ENCODE measurements around the gene SEL1L3.

SEL1L3 gene

GRCh38 chr4:25801594-25801993 is 61.2 kb downstream of the SEL1L3 start:
- Histone ChIP-seq H3K4me3 (ENCODE audit: low read depth, low read length) (no peak overlapping the region), H3K9ac (ENCODE audit: low read length) (no peak overlapping the region), H3K27me3 (ENCODE audit: control insufficient read depth, insufficient read depth, low read length) (no peaks in the 10 kb centered on the region), H3K4me1 (ENCODE audit: control insufficient read depth, insufficient read depth, low read length) (peaks cover 17% of the 10 kb centered on the region), H3K36me3 (ENCODE audit: control insufficient read depth, insufficient read depth, low read length) (peaks cover 8% of the 10 kb centered on the region), H3K27ac (ENCODE audit: low read depth, low read length) (no peak overlapping the region), H3K9me3 (ENCODE audit: control insufficient read depth, insufficient read depth, low read depth, low read length) (no peaks in the 10 kb centered on the region)

GRCh38 chr4:25800245-25800644 is 62.5 kb downstream of the SEL1L3 start:
- Histone ChIP-seq H3K9ac (ENCODE audit: low read length) (no peak overlapping the region), H3K4me1 (ENCODE audit: control insufficient read depth, insufficient read depth, low read length) (peaks cover 21% of the 10 kb centered on the region), H3K27ac (ENCODE audit: low read depth, low read length) (no peak overlapping the region), H3K9me3 (ENCODE audit: control insufficient read depth, insufficient read depth, low read depth, low read length) (no peaks in the 10 kb centered on the region), H3K27me3 (ENCODE audit: control insufficient read depth, insufficient read depth, low read length) (no peaks in the 10 kb centered on the region), H3K36me3 (ENCODE audit: control insufficient read depth, insufficient read depth, low read length) (peaks cover 8% of the 10 kb centered on the region), H3K4me3 (ENCODE audit: low read depth, low read length) (no peak overlapping the region)

- no peak overlapping the region for H3K4me3 ChIP-seq (ENCODE audit: low read depth, low read length)
- peaks cover 8% of the 10 kb centered on the region for H3K36me3 ChIP-seq (ENCODE audit: control insufficient read depth, insufficient read depth, low read length)
- H3K9ac ChIP-seq (ENCODE audit: low read length) = no peak overlapping the region
- peaks cover 20% of the 10 kb centered on the region; the same call in 1 of the 2 replicates for H3K4me1 ChIP-seq (ENCODE audit: control insufficient read depth, insufficient read depth, low read length)
- no peaks in the 10 kb centered on the region for H3K27me3 ChIP-seq (ENCODE audit: control insufficient read depth, insufficient read depth, low read length)
- H3K9me3 ChIP-seq (ENCODE audit: control insufficient read depth, insufficient read depth, low read depth, low read length) = no peaks in the 10 kb centered on the region
- no peak overlapping the region for H3K27ac ChIP-seq (ENCODE audit: low read depth, low read length)
These were observed 63.3 kb downstream of the SEL1L3 start for GRCh38 chr4:25799522-25799921.

- Histone ChIP-seq H3K27ac (ENCODE audit: low read depth, low read length) (no peak overlapping the region), H3K4me3 (ENCODE audit: low read depth, low read length) (no peak overlapping the region), H3K9me3 (ENCODE audit: control insufficient read depth, insufficient read depth, low read depth, low read length) (no peaks in the 10 kb centered on the region), H3K36me3 (ENCODE audit: control insufficient read depth, insufficient read depth, low read length) (peaks cover 8% of the 10 kb centered on the region), H3K27me3 (ENCODE audit: control insufficient read depth, insufficient read depth, low read length) (no peaks in the 10 kb centered on the region), H3K9ac (ENCODE audit: low read length) (no peak overlapping the region), H3K4me1 (ENCODE audit: control insufficient read depth, insufficient read depth, low read length) (peaks cover 20% of the 10 kb centered on the region; the same call in 1 of the 2 replicates)
These were observed 65.7 kb downstream of the SEL1L3 start for GRCh38 chr4:25797136-25797535.

- Histone ChIP-seq H3K4me1 (ENCODE audit: control insufficient read depth, insufficient read depth, low read length) (peaks cover 20% of the 10 kb centered on the region; the same call in 1 of the 2 replicates), H3K27ac (ENCODE audit: low read depth, low read length) (peak overlapping the region; percentile 32; the same call in 1 of the 2 replicates), H3K9ac (ENCODE audit: low read length) (peak overlapping the region; percentile 1), H3K27me3 (ENCODE audit: control insufficient read depth, insufficient read depth, low read length) (no peaks in the 10 kb centered on the region), H3K4me3 (ENCODE audit: low read depth, low read length) (no peak overlapping the region), H3K36me3 (ENCODE audit: control insufficient read depth, insufficient read depth, low read length) (peaks cover 8% of the 10 kb centered on the region), H3K9me3 (ENCODE audit: control insufficient read depth, insufficient read depth, low read depth, low read length) (no peaks in the 10 kb centered on the region)
These were observed 67.0 kb downstream of the SEL1L3 start for GRCh38 chr4:25795566-25796454.

GRCh38 chr4:25795091-25795490 is 67.7 kb downstream of the SEL1L3 start:
- Histone ChIP-seq H3K27ac (ENCODE audit: low read depth, low read length) (no peak overlapping the region), H3K9me3 (ENCODE audit: control insufficient read depth, insufficient read depth, low read depth, low read length) (no peaks in the 10 kb centered on the region), H3K4me1 (ENCODE audit: control insufficient read depth, insufficient read depth, low read length) (peaks cover 20% of the 10 kb centered on the region; the same call in 1 of the 2 replicates), H3K4me3 (ENCODE audit: low read depth, low read length) (no peak overlapping the region), H3K9ac (ENCODE audit: low read length) (no peak overlapping the region), H3K36me3 (ENCODE audit: control insufficient read depth, insufficient read depth, low read length) (peaks cover 11% of the 10 kb centered on the region), H3K27me3 (ENCODE audit: control insufficient read depth, insufficient read depth, low read length) (no peaks in the 10 kb centered on the region)

GRCh38 chr4:25792876-25793275 is 69.9 kb downstream of the SEL1L3 start:
- Histone ChIP-seq H3K4me1 (ENCODE audit: control insufficient read depth, insufficient read depth, low read length) (peaks cover 20% of the 10 kb centered on the region; the same call in 1 of the 2 replicates), H3K27ac (ENCODE audit: low read depth, low read length) (no peak overlapping the region), H3K9ac (ENCODE audit: low read length) (no peak overlapping the region), H3K9me3 (ENCODE audit: control insufficient read depth, insufficient read depth, low read depth, low read length) (no peaks in the 10 kb centered on the region), H3K36me3 (ENCODE audit: control insufficient read depth, insufficient read depth, low read length) (peaks cover 13% of the 10 kb centered on the region; the same call in 1 of the 2 replicates), H3K4me3 (ENCODE audit: low read depth, low read length) (no peak overlapping the region), H3K27me3 (ENCODE audit: control insufficient read depth, insufficient read depth, low read length) (no peaks in the 10 kb centered on the region)

GRCh38 chr4:25792200-25792791 is 70.5 kb downstream of the SEL1L3 start:
- H3K9ac ChIP-seq (ENCODE audit: low read length) = no peak overlapping the region
- no peak overlapping the region for H3K4me3 ChIP-seq (ENCODE audit: low read depth, low read length)
- peaks cover 14% of the 10 kb centered on the region; the same call in 1 of the 2 replicates for H3K36me3 ChIP-seq (ENCODE audit: control insufficient read depth, insufficient read depth, low read length)
- no peak overlapping the region for H3K27ac ChIP-seq (ENCODE audit: low read depth, low read length)
- no peaks in the 10 kb centered on the region for H3K27me3 ChIP-seq (ENCODE audit: control insufficient read depth, insufficient read depth, low read length)
- peaks cover 16% of the 10 kb centered on the region; the same call in 1 of the 2 replicates for H3K4me1 ChIP-seq (ENCODE audit: control insufficient read depth, insufficient read depth, low read length)
- no peaks in the 10 kb centered on the region for H3K9me3 ChIP-seq (ENCODE audit: control insufficient read depth, insufficient read depth, low read depth, low read length)

- Histone ChIP-seq H3K36me3 (ENCODE audit: control insufficient read depth, insufficient read depth, low read length) (peaks cover 22% of the 10 kb centered on the region; the same call in 1 of the 2 replicates), H3K27me3 (ENCODE audit: control insufficient read depth, insufficient read depth, low read length) (no peaks in the 10 kb centered on the region), H3K4me1 (ENCODE audit: control insufficient read depth, insufficient read depth, low read length) (no peaks in the 10 kb centered on the region), H3K9ac (ENCODE audit: low read length) (no peak overlapping the region), H3K4me3 (ENCODE audit: low read depth, low read length) (no peak overlapping the region), H3K27ac (ENCODE audit: low read depth, low read length) (no peak overlapping the region), H3K9me3 (ENCODE audit: control insufficient read depth, insufficient read depth, low read depth, low read length) (no peaks in the 10 kb centered on the region)
These were observed 72.8 kb downstream of the SEL1L3 start for GRCh38 chr4:25790024-25790423.

GRCh38 chr4:25788703-25789238 is 74.0 kb downstream of the SEL1L3 start:
- H3K4me3 ChIP-seq (ENCODE audit: low read depth, low read length) = no peak overlapping the region
- no peaks in the 10 kb centered on the region for H3K4me1 ChIP-seq (ENCODE audit: control insufficient read depth, insufficient read depth, low read length)
- peaks cover 29% of the 10 kb centered on the region; the same call in 1 of the 2 replicates for H3K36me3 ChIP-seq (ENCODE audit: control insufficient read depth, insufficient read depth, low read length)
- H3K9me3 ChIP-seq (ENCODE audit: control insufficient read depth, insufficient read depth, low read depth, low read length) = no peaks in the 10 kb centered on the region
- no peak overlapping the region for H3K27ac ChIP-seq (ENCODE audit: low read depth, low read length)
- H3K9ac ChIP-seq (ENCODE audit: low read length) = no peak overlapping the region
- no peaks in the 10 kb centered on the region for H3K27me3 ChIP-seq (ENCODE audit: control insufficient read depth, insufficient read depth, low read length)

All from HUES6 (cell line).